Measurements from ENCODE around the gene CDC42BPA.
"Not testable (repeated sequence)": the region's sequence is repeated elsewhere in the genome, so short reads cannot be mapped to it uniquely, and the experiment has no call there.

Gene CDC42BPA

DNA sequence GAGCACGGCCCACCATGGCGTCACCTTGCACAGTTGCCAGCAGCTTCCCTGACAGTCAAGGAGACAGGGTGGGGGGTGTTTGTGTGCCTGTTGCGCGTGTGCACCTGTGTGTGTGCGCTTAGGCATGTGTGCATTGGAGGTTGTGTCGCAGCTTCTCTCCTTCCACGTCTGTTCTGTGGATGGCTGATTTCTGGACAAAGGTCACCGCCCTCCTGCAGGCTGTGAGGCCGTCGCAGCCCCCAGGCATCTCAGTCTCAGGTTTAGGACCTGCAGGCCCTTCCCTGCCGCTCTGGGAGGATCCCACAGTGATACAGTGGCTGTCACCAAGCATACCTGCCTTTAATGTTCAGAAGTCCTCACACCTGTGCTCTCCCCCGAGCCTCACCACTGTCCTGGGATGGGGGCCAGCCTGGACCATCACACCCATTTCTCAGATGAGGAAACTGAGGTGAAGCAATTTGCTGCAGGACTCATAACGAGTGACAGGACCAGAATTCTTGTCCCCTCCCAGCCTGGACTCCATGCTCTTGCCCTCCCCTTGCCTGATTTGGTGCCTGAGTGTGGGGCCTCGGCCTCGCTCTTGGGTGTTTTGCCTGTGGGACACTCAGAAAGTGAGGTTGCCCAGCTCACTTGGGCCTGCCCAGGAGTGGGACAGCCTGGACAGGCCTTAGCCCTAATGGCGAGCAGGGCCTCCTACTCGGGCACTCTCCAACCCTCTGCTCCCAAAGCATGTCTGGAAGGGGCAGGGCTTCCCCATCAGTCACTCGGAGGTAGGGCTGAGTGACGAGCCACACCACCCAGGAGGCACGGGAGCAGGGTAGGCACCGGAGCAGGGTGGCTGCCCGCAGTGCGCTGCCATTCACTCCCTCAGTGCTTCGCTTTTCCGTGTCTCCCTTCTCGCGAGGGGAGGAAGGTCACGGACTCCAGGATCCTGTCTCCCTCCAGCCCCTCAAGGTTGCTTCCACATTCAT is 355.6 kb downstream of the CDC42BPA start:
- no peak for DNase-seq (ENCODE audit: low spot score)

- no peak for DNase-seq (ENCODE audit: low spot score)
These were observed 357.1 kb downstream of the CDC42BPA start for GRCh38 chr1:226960944-226961765.

DNA sequence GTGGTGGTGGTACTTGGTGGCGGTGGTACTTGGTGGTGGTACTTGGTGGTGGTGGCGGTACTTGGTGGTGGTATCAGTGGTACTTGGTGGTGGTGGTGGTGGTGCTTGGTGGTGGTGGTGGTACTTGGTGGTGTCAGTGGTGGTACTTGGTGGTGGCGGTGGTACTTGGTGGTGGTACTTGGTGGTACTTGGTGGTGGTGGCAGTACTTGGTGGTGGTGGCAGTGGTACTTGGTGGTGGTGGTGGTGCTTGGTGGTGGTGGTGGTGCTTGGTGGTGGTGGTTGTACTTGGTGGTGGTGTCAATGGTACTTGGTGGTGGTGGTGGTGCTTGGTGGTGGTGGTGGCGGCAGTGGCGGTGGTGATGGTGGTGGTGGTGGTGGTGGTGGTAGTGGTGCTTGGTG is 358.0 kb downstream of the CDC42BPA start:
- DNase-seq (ENCODE audit: low spot score), result no peak

DNA sequence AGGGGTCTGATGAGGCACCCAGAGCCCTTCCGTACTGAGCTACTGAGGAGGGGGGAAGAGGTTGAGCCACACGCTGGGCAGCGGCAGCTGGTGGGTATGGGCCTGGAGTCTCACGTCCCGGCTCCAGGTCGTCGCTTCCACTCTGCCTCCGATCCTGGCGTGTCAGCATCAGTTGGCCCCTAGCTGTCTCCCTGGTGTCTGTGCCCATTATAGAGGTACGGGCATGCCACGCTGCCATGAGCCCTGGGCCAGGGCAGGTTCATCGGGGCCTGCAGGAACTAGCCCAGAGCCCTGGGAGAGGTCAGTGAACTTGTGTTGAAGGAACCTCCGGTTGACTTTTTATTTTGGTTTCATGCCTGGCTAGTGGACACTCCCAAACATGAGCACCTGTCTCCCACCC is 360.0 kb downstream of the CDC42BPA start:
- peak; percentile 32 for DNase-seq (ENCODE audit: low spot score)

- DNase-seq (ENCODE audit: low spot score), result no peak
These were observed 360.6 kb downstream of the CDC42BPA start for GRCh38 chr1:226957714-226958113.

DNA sequence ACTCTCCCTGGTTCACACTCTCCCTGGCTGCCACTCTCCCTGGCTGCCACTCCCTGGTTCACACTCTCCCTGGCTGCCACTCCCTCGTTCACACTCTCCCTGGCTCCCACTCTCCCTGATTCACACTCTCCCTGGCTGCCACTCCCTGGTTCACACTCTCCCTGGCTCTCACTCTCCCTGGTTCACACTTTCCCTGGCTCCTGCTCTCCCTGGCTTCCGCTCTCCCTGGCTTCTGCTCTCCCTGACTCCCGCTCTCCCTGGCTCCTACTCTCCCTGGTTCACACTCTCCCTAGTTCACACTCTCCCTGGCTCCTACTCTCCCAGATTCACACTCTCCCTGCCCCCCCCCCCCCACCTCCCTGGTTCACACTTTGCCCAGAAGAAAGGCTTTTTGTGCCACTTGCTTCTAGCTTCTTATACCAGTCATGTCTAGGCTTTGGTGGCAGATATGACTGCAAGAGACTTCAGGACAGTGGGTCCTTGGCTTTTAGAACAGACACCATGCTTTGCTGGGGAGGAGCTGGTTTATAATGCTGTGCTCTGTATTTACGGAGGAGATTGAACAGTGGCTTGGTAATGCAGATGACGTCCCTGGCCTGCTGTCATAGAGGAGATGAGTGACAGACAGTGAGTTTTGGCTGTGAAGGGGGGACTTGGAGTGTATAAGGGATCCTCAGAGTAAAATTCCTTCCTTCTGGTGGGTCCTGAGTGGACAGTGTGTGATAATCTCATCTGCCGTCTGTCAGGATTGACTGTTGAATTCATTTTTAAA is 361.2 kb downstream of the CDC42BPA start:
- DNase-seq (ENCODE audit: low spot score), result no peak

GRCh38 chr1:226955857-226956256 is 362.4 kb downstream of the CDC42BPA start:
- DNase-seq (ENCODE audit: low spot score), result not testable (repeated sequence)

DNA sequence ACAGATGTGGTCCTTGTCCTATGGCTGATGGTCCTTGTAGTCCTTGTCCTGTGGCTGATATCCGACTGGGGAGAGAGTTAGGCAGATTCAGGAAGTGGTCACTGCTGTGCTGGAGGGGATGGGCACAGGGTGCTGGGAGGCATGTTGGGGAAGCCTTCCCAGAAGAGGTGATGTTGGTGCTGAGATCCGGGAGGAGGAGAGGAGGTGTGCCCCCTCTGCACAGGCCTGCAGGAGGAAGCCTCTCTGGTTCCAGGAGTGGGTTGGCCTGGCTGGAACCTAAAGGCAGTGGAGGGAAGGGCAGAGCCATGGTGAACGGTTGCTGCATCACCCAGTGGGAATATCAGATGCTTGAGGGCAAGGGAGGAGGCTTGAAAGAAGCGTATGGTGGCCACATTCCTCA is 363.5 kb downstream of the CDC42BPA start:
- no peak for DNase-seq (ENCODE audit: low spot score)

- DNase-seq (ENCODE audit: low spot score), result peak; percentile 23
These were observed 364.0 kb downstream of the CDC42BPA start for GRCh38 chr1:226954337-226954736.

DNA sequence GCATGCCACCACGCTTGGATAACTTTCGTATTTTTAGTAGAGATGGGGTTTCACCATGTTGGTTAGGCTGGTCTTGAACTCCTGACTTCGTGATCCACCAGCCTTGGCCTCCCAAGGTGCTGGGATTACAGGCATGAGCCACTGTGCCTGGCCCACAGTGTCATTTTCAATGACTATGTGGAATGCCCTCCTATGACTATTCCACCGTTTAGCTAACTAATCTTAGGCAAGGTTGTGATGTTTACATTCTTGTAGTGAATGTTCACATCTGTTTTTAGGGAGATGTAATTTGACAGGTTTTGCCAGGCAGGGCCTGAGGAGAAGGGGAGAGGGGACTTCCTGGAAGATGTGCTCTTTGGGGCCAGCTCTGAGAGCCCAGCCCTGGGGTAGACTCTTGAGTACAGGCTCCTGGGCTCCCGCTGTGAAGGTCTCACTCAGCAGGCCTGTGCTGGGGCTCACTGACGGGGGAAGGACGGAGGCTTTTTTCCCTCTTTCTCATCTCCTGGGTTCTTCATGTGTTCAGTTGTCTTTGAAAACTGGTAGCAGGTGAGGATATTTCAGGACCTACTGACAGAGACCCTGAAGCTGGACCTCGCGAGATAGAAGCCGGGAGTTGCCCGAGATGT is 365.0 kb downstream of the CDC42BPA start:
- peak; percentile 31 for DNase-seq (ENCODE audit: low spot score)

DNA sequence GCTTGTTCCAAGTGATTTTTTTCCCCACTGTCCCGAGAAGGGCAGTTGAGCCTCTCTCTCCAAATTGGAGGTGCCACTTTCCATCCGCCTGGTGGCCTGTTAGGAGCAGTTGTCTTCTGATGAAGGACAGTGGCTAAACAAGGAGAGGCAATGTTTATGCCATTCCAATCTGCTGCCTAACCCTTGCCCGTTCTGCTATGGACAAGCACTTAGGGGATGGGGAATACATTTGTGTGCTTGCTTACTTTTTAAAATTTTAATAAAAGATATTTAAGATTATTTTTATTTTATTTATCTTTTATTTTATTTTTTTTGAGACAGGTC is 366.2 kb downstream of the CDC42BPA start:
- DNase-seq (ENCODE audit: low spot score), result peak; percentile 22

DNA sequence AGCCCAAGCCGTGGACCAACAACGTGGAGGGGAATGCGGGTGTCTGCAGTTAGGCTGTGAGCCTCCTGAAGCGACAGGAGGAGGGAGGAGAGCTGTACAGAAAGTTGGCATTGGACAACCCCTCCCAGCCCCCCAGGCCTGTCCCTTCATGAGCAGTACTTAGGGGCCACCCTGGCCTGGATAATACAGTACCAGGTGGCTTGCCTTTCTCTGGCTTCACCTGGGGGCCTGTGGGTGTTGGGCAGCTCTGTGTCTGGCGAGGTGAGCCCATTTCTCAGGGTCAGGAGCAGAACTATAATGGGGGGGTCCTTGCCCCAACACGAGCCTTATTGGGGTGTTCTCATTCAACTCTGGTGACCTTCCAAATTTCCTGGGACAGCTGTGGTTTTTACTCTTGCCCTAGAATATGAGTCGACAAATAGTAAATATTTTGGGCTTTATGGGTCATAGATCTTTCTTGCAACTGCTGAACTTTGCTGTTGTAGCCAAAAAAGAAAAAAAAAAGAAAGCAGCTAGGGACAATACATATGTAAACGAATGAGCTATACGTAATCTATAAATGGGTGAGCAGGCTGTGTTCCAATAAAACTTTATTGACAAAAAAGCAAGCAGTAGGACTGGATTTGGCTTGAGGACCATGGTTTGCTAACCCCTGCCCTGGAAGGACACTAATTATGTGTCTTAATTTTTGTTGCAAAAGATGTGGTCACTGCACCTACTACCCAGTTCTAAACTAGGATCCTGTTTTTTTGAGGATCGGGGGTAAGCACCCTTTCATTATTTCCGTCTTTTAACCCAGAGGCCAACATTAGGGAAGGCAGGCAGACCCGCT is 366.8 kb downstream of the CDC42BPA start:
- peak; percentile 25 for DNase-seq (ENCODE audit: low spot score)

- peak; percentile 19 for DNase-seq (ENCODE audit: low spot score)
These were observed 367.4 kb downstream of the CDC42BPA start for GRCh38 chr1:226950871-226951270.

DNA sequence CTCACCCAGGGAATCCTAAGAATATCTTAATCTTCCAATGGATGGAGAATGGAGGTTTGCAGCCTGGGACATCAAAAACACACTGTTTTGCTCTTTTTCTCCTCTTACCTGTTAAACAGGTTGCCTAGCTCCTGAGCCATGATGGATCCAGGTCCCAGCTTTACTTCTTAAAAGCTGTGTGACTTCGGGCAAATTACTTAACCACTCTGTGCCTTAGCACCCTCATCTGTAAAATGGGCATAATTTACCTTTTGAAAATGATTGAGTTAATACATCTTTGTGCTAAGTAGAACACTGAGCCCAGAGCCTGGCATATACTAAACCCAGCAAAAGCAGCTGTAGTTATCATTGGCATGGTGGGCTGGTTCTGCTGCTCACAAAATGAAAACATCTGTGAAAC is 368.0 kb downstream of the CDC42BPA start:
- DNase-seq (ENCODE audit: low spot score), result no peak

- peak; percentile 25 for DNase-seq (ENCODE audit: low spot score)
These were observed 368.9 kb downstream of the CDC42BPA start for GRCh38 chr1:226949401-226949800.

DNA sequence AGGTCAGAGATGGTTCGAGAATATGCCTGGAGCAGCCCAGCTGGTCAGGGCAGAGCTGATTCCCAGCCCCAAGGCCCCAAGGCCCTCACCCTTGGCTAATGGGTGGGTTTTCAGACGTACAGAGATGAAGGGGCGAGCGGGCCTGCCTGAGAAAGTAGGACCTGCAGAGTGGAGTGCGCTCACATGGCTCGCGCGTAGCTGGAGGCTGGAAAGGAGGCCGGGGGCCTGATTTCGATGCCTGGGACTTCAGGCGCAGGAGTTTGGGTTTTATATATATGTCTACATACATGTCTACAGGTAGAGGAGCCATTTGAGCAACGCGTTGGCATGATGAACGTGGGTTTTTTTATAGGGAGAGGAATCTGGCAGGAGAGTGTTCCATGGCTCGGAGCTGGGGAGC is 369.3 kb downstream of the CDC42BPA start:
- no peak for DNase-seq (ENCODE audit: low spot score)

DNA sequence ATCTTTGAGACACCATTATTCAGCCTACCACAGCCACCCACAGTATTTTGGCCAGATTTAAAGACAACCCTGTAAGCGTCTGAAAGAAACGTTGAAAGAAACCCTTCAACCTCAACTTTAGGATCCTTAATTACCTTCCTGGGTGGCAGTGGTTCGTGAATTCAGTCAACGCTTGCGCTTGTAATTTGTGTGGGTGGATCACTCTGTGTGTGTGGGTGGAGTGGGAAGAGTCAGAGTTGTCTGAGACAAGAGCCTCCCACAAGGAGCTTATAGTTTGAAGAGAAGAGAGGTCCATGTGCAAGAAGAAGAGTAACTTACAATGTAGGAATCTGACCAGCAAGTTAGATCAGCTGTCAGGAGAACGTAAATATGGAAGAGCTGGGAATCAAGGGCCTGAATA is 369.8 kb downstream of the CDC42BPA start:
- no peak for DNase-seq (ENCODE audit: low spot score)

DNA sequence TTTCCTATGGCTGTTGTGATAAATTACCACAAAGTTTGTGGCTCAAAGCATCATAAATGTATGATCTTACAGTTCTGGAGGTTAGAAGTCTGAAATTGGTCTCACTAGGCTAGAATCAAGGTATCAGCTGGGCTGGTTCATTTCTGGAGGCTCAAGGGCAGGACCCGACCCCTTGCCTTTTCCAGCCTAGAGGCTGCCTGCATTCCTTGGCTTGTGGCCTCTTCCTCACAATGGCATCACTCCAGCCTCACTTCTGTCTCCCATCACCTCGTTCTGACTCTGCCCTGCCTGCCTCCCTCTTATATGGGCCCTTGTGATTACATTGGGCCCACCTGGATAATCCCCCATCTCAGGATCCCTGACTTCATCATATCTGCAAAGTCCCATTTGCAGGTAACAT is 370.2 kb downstream of the CDC42BPA start:
- DNase-seq (ENCODE audit: low spot score), result no peak

DNA sequence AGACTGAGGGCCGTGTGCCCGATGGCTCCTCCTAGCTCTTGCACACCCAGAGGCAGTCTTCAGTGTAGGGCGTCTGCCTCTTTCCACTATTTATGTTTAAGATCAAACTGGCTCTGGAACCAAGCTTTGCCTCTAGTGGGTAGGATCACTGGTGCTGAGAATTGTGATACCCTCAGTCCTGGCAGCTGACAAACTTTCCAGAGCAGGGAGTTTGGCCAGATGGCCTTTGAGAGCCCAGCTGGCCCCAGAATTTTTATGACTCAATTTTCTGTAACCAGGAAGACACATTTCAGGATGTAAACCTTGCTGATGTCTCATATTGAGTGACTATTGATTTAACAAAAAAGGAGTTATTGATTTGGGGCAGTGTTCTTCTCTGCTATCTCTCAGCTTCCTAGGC is 371.5 kb downstream of the CDC42BPA start:
- no peak for DNase-seq (ENCODE audit: low spot score)

DNA sequence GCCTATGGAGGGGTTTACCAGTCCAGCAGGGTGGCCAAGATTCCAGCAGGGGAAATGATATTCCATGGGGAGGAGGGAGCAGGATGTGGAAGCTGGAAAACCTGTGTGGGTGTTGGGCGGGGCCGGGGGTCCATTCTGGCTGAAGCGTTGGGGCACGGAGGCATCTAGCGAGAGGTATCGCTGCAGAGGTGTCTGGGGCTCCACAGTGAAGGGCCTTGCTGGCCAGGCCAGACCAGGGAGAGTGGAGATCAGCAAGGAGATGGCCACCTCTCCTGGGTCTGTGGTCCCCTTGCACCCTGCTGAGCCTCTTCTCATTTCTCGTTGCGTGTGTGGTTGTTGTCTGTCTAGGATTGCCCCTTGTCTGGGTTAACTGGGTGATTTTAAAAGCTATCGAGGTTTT is 372.0 kb downstream of the CDC42BPA start:
- DNase-seq (ENCODE audit: low spot score), result no peak

GRCh38 chr1:226945858-226946245 is 372.4 kb downstream of the CDC42BPA start:
- no peak for DNase-seq (ENCODE audit: low spot score)

All from ecto neural progenitor cell (in vitro differentiated cells).